Subcutaneous adipose tissue (tissue), 4 donors: ENCODE data around the gene ELK3. TPM values are rescaled to one million over a fixed set of nuclear protein-coding genes. Genes with fewer than 3 reads are reported as not detected.

Experiments
- total RNA-seq, 4 donors: library from RNA; depleted of rRNA; stranded (reverse); fragments of >200 nt; gene quantifications; one replicate each; pipeline ENCODE4 v1.1.0, GENCODE V29; 2016
- TF ChIP-seq, protein P1 (sequence below): fragments of 450-650 bp; IDR thresholded peaks from one replicate; pipeline ENCODE4 v1.5.1; 2016; ENCODE audit warnings: low read depth, mild to moderate bottlenecking, control low read depth, antibody characterized with exemption, moderate library complexity

ELK3 gene
- total RNA-seq, 4 donors from 2014 or later = 15.9 to 37.3 (median 24.9) TPM

DNA sequence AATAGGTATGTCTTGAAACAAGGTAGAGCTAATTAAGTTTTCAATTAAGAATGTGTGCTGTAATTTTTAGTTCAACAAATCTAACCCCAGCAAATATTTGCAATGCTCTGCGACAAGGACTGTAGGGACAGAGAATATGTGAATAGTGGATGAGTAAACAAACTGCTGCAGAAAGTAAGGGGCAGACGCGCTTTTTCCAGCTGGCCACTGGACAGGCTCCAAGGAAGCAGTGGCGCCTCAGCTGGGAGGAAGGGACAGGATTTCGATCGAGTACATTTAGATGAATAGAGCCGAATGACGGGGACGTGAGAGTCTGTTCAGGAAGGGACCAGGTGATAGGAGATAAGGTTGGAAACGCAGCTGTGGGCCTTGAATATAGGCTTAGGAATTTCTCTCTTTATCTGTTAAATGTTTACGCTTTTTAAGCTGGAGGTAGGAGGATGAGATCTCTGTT lies 69.3 kb downstream of the ELK3 start:
- TF ChIP-seq, protein P1, sequence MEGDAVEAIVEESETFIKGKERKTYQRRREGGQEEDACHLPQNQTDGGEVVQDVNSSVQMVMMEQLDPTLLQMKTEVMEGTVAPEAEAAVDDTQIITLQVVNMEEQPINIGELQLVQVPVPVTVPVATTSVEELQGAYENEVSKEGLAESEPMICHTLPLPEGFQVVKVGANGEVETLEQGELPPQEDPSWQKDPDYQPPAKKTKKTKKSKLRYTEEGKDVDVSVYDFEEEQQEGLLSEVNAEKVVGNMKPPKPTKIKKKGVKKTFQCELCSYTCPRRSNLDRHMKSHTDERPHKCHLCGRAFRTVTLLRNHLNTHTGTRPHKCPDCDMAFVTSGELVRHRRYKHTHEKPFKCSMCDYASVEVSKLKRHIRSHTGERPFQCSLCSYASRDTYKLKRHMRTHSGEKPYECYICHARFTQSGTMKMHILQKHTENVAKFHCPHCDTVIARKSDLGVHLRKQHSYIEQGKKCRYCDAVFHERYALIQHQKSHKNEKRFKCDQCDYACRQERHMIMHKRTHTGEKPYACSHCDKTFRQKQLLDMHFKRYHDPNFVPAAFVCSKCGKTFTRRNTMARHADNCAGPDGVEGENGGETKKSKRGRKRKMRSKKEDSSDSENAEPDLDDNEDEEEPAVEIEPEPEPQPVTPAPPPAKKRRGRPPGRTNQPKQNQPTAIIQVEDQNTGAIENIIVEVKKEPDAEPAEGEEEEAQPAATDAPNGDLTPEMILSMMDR = no peak

DNA sequence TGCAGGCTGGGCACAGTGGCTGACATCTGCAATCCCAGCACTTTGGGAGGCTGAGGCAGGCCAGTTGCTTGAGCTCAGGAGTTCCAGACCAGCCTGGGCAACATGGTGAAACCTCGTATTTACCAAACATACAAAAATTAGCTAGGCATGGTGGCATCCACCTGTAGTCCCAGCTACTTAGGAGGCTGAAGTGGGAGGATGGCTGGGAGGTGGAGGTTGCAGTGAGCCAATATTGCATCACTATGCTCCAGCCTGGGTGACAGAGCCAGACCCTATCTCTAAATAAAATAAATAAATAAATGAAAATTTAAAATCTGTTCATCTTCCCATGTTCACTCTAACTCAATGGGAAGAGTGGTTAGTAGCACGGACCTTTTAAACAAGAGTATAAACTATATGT lies 71.2 kb downstream of the ELK3 start:
- TF ChIP-seq, protein P1 = no peak

DNA sequence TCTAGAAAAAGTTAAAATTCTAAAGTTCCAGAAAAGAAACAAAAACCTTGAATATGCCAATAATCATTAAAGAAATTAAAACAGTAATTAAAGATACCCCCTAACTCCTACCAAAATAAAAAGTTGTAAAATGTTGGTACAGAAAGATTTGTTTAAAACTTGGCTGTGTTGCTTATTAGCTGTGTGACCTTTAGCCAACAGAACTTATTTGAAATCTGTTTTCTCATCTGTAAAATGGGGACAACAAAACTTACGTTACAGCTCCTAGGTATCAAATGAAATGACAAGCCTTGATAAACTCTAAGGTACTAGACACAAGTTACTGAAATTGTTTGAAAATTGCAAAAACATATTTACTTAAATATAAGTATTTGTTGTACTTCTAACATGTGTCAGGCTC lies 71.7 kb downstream of the ELK3 start:
- TF ChIP-seq, protein P1 = no peak

DNA sequence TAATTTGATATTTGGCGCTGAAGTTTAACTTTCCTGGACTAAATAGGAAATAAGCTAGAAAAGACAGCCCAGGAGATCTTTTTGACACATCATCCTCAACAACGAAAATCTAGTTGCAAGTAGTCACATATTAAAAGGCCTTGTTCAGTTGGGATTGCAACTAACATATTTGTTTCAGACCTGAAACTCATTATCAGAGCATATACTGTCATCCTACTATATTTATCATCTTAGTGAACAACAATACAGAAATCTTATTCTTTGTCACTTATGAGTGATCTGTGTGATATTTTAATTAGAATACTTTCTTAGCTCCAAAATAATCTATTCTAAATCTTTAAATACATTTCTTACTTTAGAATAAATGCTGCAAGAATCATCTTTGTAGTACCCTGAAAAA lies 72.1 kb downstream of the ELK3 start:
- TF ChIP-seq, protein P1 = no peak

DNA sequence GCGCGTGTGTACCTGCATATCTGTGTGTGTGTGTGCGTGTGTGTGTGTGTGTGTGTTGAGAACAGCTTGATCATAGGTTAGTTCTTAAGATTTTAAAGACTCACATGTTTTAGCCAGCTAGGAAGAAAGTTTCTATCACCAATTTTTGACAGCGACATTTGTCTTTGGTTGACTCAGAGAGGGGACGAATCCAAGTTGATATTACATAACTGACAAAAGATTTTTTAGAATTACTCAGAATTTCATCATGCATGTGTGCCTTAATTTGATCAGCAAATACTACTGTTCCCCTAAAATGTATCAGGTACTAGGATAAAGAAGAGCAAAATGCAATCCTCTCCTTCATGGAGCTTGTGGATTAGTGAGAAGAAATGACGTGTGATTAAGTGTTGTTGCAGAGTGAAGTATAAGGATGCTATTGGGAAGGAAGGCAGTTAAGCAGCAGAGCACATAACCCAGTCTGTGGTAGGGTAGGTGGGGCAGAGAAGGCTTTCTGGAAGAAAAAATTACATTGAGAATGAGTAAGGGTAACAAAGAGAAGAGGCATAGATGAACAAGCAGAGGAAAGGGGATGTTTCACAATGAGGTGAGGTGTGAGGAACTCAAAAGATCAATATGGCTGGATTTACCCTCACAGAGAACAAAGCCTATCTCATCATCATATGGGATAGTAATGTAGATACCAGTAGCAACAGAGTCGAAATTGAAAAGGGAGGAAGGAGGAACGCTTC lies 77.5 kb downstream of the ELK3 start:
- TF ChIP-seq, protein P1 = no peak

DNA sequence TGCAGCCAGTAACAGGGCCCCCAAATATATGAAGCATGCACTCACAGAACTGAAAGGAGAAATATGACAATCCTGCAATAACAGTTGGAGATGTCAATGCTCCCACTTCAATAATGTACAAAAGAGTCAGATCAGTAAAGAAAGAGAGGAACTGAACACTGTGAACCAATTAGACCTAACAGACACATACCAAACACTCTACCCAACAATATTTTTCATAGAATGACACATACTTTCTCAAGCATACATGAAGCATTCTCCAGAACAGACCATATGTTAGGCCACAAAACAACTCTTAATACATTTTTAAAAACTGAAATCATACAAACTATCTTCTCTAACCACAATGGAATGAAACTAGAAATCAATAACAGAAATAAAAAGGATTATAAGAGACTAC lies 80.2 kb downstream of the ELK3 start:
- TF ChIP-seq, protein P1 = no peak

DNA sequence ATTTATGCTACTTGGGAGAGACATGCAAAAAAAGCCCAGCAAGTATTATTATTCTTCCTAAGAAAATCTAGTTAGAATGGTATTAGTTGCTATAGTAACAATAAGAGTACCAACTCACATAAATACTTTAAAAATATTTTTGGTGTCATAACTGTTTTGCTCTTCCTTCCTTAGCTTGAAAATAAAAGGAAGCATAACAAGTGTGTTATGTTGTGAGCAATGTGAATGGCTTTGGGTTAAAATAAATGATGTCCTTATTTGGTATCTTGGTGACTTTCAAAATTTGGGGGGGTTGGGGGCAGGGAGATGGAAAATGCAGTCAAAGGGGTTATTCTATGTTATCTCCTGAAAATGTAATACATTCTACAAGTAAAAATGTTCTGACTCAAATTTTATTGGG lies 91.0 kb downstream of the ELK3 start:
- TF ChIP-seq, protein P1 = no peak
